Liver (tissue), 9 donors: ENCODE measurements around the gene LRRFIP1. TPM values are rescaled to one million over a fixed set of nuclear protein-coding genes. Genes with fewer than 3 reads are reported as not detected.

Experiments
- DNase-seq: peaks from one replicate; pipeline ENCODE4 v3.0.0-alpha.2; 2017; ENCODE audit warnings: low spot score
- H3K27ac ChIP-seq, 2 donors: one replicate each; pipeline ENCODE4 v1.7.0; 2013; ENCODE audit warnings: inconsistent platforms in 2 of 2, low read length in 2 of 2, control low read depth in 1 of 2, low read depth in 1 of 2, mild to moderate bottlenecking in 1 of 2
- H3K27me3 ChIP-seq, 4 donors: one replicate each; pipeline versions ENCODE4 v1.6.1 to v1.7.0; 2013; ENCODE audit warnings: low read length in 3 of 4, inconsistent platforms in 1 of 4, mild to moderate bottlenecking in 1 of 4, moderate library complexity in 1 of 4; ENCODE audit not compliant: control insufficient read depth in 4 of 4, insufficient read depth in 4 of 4
- H3K36me3 ChIP-seq, 4 donors: one replicate each; pipeline versions ENCODE4 v1.6.1 to v1.7.0; 2013; ENCODE audit warnings: low read length in 3 of 4, mild to moderate bottlenecking in 3 of 4, low read depth in 1 of 4, moderate library complexity in 1 of 4; ENCODE audit not compliant: control insufficient read depth in 4 of 4, insufficient read depth in 3 of 4
- H3K4me1 ChIP-seq, 4 donors: one replicate each; pipeline versions ENCODE4 v1.6.1 to v1.7.0; 2013; ENCODE audit warnings: low read length in 3 of 4, mild to moderate bottlenecking in 3 of 4, moderate library complexity in 1 of 4; ENCODE audit not compliant: control insufficient read depth in 4 of 4, insufficient read depth in 4 of 4
- H3K4me3 ChIP-seq, 3 donors: one replicate each; pipeline versions ENCODE4 v1.6.1 to v1.7.0; 2013; ENCODE audit warnings: low read length in 3 of 3, control low read depth in 1 of 3, low read depth in 1 of 3, mild to moderate bottlenecking in 1 of 3
- H3K9ac ChIP-seq, 2 donors: one replicate each; pipeline ENCODE4 v1.7.0; 2013; ENCODE audit warnings: low read length in 2 of 2, mild to moderate bottlenecking in 2 of 2, moderate library complexity in 2 of 2, control low read depth in 1 of 2, low read depth in 1 of 2
- H3K9me3 ChIP-seq, 4 donors: one replicate each; pipeline versions ENCODE4 v1.6.1 to v1.7.0; 2013; ENCODE audit warnings: low read length in 3 of 4; ENCODE audit not compliant: control insufficient read depth in 4 of 4
- ATF3 ChIP-seq: IDR thresholded peaks from 2 replicates; pipeline ENCODE4 v1.6.1; 2016; ENCODE audit warnings: antibody characterized with exemption
- CTCF ChIP-seq: fragments of 150-350 bp; IDR thresholded peaks from 2 replicates; pipeline ENCODE4 v1.5.1; 2017; ENCODE audit warnings: improper control_type of control experiment, low read depth, low read length; ENCODE audit not compliant: missing input control
- EGR1 ChIP-seq, 2 donors: IDR thresholded peaks; 2 replicates each; pipeline ENCODE4 v1.6.1; 2016 to 2018; ENCODE audit warnings: antibody characterized with exemption in 2 of 2, low read depth in 2 of 2
- FOXA1 ChIP-seq: IDR thresholded peaks from 2 replicates; pipeline ENCODE4 v1.6.1; 2016; ENCODE audit warnings: antibody characterized with exemption
- FOXA2 ChIP-seq: IDR thresholded peaks from 2 replicates; pipeline ENCODE4 v1.6.1; 2016; ENCODE audit warnings: antibody characterized with exemption
- GABPA ChIP-seq, 2 donors: IDR thresholded peaks in 1 of 2; conservative IDR thresholded peaks in 1 of 2; 2 replicates each; pipeline ENCODE4 v1.6.1; 2016; ENCODE audit warnings: antibody characterized with exemption in 2 of 2, mild to moderate bottlenecking in 1 of 2, moderate library complexity in 1 of 2
- HNF4A ChIP-seq, 2 donors: conservative IDR thresholded peaks; 2 replicates each; pipeline ENCODE4 v1.6.1; 2016; ENCODE audit warnings: antibody characterized with exemption in 2 of 2, mild to moderate bottlenecking in 2 of 2
- HNF4G ChIP-seq: IDR thresholded peaks from 2 replicates; pipeline ENCODE4 v1.6.1; 2016; ENCODE audit warnings: antibody characterized with exemption
- JUND ChIP-seq, 2 donors: IDR thresholded peaks; 2 replicates each; pipeline ENCODE4 v1.6.1; 2016; ENCODE audit warnings: antibody characterized with exemption in 2 of 2
- MAX ChIP-seq: IDR thresholded peaks from 2 replicates; pipeline ENCODE4 v1.6.1; 2016; ENCODE audit warnings: antibody characterized with exemption
- NR2F2 ChIP-seq: IDR thresholded peaks from 2 replicates; pipeline ENCODE4 v1.6.1; 2016; ENCODE audit warnings: antibody characterized with exemption
- RAD21 ChIP-seq, 2 donors: IDR thresholded peaks; 2 replicates each; pipeline ENCODE4 v1.6.1; 2016; ENCODE audit warnings: antibody characterized with exemption in 2 of 2, mild to moderate bottlenecking in 2 of 2
- REST ChIP-seq: IDR thresholded peaks from 2 replicates; pipeline ENCODE4 v1.6.1; 2016; ENCODE audit warnings: antibody characterized with exemption, mild to moderate bottlenecking
- SP1 ChIP-seq: IDR thresholded peaks from 2 replicates; pipeline ENCODE4 v1.6.1; 2018; ENCODE audit warnings: antibody characterized with exemption, mild to moderate bottlenecking
- TAF1 ChIP-seq: conservative IDR thresholded peaks from 2 replicates; pipeline ENCODE4 v1.6.1; 2016; ENCODE audit warnings: antibody characterized with exemption, mild to moderate bottlenecking
- YY1 ChIP-seq: IDR thresholded peaks from 2 replicates; pipeline ENCODE4 v1.6.1; 2016; ENCODE audit warnings: antibody characterized with exemption, mild to moderate bottlenecking
- ZBTB33 ChIP-seq: IDR thresholded peaks from 2 replicates; pipeline ENCODE4 v1.6.1; 2016; ENCODE audit warnings: antibody characterized with exemption
- WGBS: extraction: QIAGEN DNeasy Blood & Tissue Kit; methylation state at CpG from one replicate; pipeline ENCODE4 v1.1.7; 2013; 5-methylcytosine and 5-hydroxymethylcytosine counted together
- polyA plus RNA-seq, 2 donors: library from polyadenylated mRNA; stranded (reverse) in 1 of 2; unstranded in 1 of 2; fragments of 200-250 nt in 1 of 2; fragments of >200 nt in 1 of 2; fragmentation: Nextera tagmentation in 1 of 2; extraction: Ambion mirVana in 1 of 2; gene quantifications; one replicate each; pipeline versions ENCODE4 v1.2.1 to v1.2.3, GENCODE V29; 2013 to 2015
- total RNA-seq, 2 donors: library from RNA; depleted of rRNA; stranded (reverse); fragments of >200 nt; gene quantifications; one replicate each; pipeline ENCODE4 v1.2.3, GENCODE V29; 2014
- donor health status: healthy.
- donor health status: healthy.
- donor health status: healthy.
- donor health status: healthy.
- donor health status: healthy.

Gene LRRFIP1
- total and polyA plus RNA-seq, 4 donors: 13.3 to 56.1 (median 39.1) TPM

- Histone ChIP-seq H3K4me3 (no peak overlapping the region), H3K27ac (no peak overlapping the region), H3K9ac (no peak overlapping the region), H3K36me3 (peaks cover 2 to 22% (median 14%) of the 10 kb centered on the region in 4 donors), H3K4me1 (peaks cover 13 to 28% (median 26%) of the 10 kb centered on the region in 4 donors), H3K27me3 (no peaks in the 10 kb centered on the region), H3K9me3 (no peaks in the 10 kb centered on the region)
- WGBS: 95% methylated on average over 9 of the region's 9 CpGs
- TF ChIP-seq HNF4G (no peak), TAF1 (no peak), ZBTB33 (no peak), MAX (no peak), FOXA2 (no peak), JUND (IDR thresholded peaks at IDR 0.05) (no peak), CTCF (no peak), RAD21 (IDR thresholded peaks at IDR 0.05) (no peak), HNF4A (conservative IDR thresholded peaks at IDR 0.05) (no peak), EGR1 (IDR thresholded peaks at IDR 0.05; ENCODE audit: low read depth in 2 of 2) (no peak)
- no peak for DNase-seq
Measured at GRCh38 chr2:237747189-237747588, 119.8 kb downstream of the LRRFIP1 start.

GRCh38 chr2:237749002-237749401 lies 121.6 kb downstream of the LRRFIP1 start:
- H3K36me3 ChIP-seq: peaks cover 4 to 31% (median 22%) of the 10 kb centered on the region in 4 donors

More at GRCh38 chr2:237749002-237749401, 121.6 kb downstream of the LRRFIP1 start:
- DNase-seq: no peak
- Histone ChIP-seq H3K9me3 (no peaks in the 10 kb centered on the region), H3K4me1 (peaks cover 6 to 13% (median 9%) of the 10 kb centered on the region in 4 donors), H3K9ac (no peak overlapping the region), H3K27me3 (no peaks in the 10 kb centered on the region), H3K27ac (no peak overlapping the region), H3K4me3 (no peak overlapping the region)
- TF ChIP-seq GABPA (IDR thresholded peaks at IDR 0.05 in 1 of 2, conservative IDR thresholded peaks at IDR 0.05 in 1 of 2): no peak
- no peak for TF ChIP-seq FOXA1
- TF ChIP-seq MAX: no peak
- no peak for TF ChIP-seq RAD21 (IDR thresholded peaks at IDR 0.05)
- TF ChIP-seq EGR1 (IDR thresholded peaks at IDR 0.05; ENCODE audit: low read depth in 2 of 2): no peak
- no peak for TF ChIP-seq REST
- TF ChIP-seq HNF4G: no peak
- no peak for TF ChIP-seq SP1
- no peak for TF ChIP-seq NR2F2
- TF ChIP-seq HNF4A (conservative IDR thresholded peaks at IDR 0.05): no peak
- no peak for TF ChIP-seq YY1
- no peak for TF ChIP-seq FOXA2
- TF ChIP-seq TAF1: no peak
- TF ChIP-seq ATF3: no peak
- WGBS: 97% methylated on average over 11 of the region's 11 CpGs
